ENCODE measurements around the gene GATA5. TPM values are rescaled to one million over a fixed set of nuclear protein-coding genes. Genes with fewer than 3 reads are reported as not detected.

GATA5 gene
- total RNA-seq, 1 experiment from 2014 or later: not detected

- no peak for TF ChIP-seq CTCF (IDR thresholded peaks at IDR 0.05 in 2 of 3, conservative IDR thresholded peaks at IDR 0.05 in 1 of 3; ENCODE audit: borderline replicate concordance in 1 of 3, insufficient read depth in 1 of 3, low read depth in 2 of 3, low read length in 2 of 3)
- no peak for TF ChIP-seq EZH2 (IDR thresholded peaks at IDR 0.05)
- TF ChIP-seq FOSL1 (IDR thresholded peaks at IDR 0.05; ENCODE audit: low read depth): no peak
- TF ChIP-seq ZBTB33 (IDR thresholded peaks at IDR 0.05; ENCODE audit: extremely low read depth, insufficient replicate concordance, low read length): no peak
- no peak for TF ChIP-seq SRF (IDR thresholded peaks at IDR 0.05; ENCODE audit: low read depth)
- TF ChIP-seq ZFX (IDR thresholded peaks at IDR 0.05): no peak
Measured at GRCh38 chr20:62464990-62465389, 10.8 kb downstream of the GATA5 start (continued).

GRCh38 chr20:62464425-62464770 lies 11.4 kb downstream of the GATA5 start:
- Histone ChIP-seq H3K4me2 (ENCODE audit: low read length) (no peak overlapping the region), H3K9ac (ENCODE audit: low read length) (no peak overlapping the region), H3K4me1 (ENCODE audit: control insufficient read depth in 1 of 2, insufficient read depth in 2 of 2, low read length in 2 of 2) (no peaks in the 10 kb centered on the region), H3K79me2 (ENCODE audit: insufficient read depth, low read length) (no peaks in the 10 kb centered on the region), H3K27me3 (ENCODE audit: insufficient read depth, low read length) (no peaks in the 10 kb centered on the region), H3K9me3 (ENCODE audit: control insufficient read depth in 1 of 2, insufficient read depth in 1 of 2, low read depth in 1 of 2, low read length in 2 of 2) (no peaks in the 10 kb centered on the region), H3K36me3 (ENCODE audit: control insufficient read depth in 1 of 2, insufficient read depth in 2 of 2, low read length in 2 of 2) (no peaks in the 10 kb centered on the region), H3K9me2 (ENCODE audit: insufficient read depth) (no peaks in the 10 kb centered on the region), H2AFZ (ENCODE audit: low read depth, low read length, poor library complexity, severe bottlenecking) (no peak overlapping the region), H3K4me3 (replicated peaks in 1 of 2; ENCODE audit: low read depth in 1 of 2, low read length in 2 of 2) (no peak overlapping the region), H4K20me1 (ENCODE audit: insufficient read depth) (no peaks in the 10 kb centered on the region), H3K27ac (ENCODE audit: low read depth, low read length) (no peak overlapping the region)
- ChIA-PET RAD21 (ENCODE audit: low non-redundant PET in 1 of 2, low total read pairs in 2 of 2, uncharacterized antibody in 2 of 2, unreplicated experiment in 2 of 2) (no interaction called here), POLR2A (no interaction called here), CTCF (no interaction called here)
- no peak for ATAC-seq
- no peak for DNase-seq (ENCODE audit: low read depth, low spot score)
- no TSS peak for BruUV-seq (replicated peaks)
- intact Hi-C loops (cut with micrococcal nuclease): no loop called here
- TF ChIP-seq YY1 (IDR thresholded peaks at IDR 0.05; ENCODE audit: extremely low read depth, insufficient replicate concordance, low read depth, low read length) (no peak), EGR1 (IDR thresholded peaks at IDR 0.05; ENCODE audit: low read depth) (no peak), CEBPB (IDR thresholded peaks at IDR 0.05; ENCODE audit: low read depth) (no peak), JUND (IDR thresholded peaks at IDR 0.05) (no peak), REST (IDR thresholded peaks at IDR 0.05; ENCODE audit: low read depth) (no peak), FOSL1 (IDR thresholded peaks at IDR 0.05; ENCODE audit: low read depth) (no peak), CBX3 (IDR thresholded peaks at IDR 0.05; ENCODE audit: low read depth) (no peak), TCF7L2 (IDR thresholded peaks at IDR 0.05; ENCODE audit: borderline replicate concordance, extremely low read depth, insufficient read depth, insufficient read length) (no peak), EZH2phosphoT487 (IDR thresholded peaks at IDR 0.05; ENCODE audit: borderline replicate concordance) (no peak), ZBTB33 (IDR thresholded peaks at IDR 0.05; ENCODE audit: extremely low read depth, insufficient replicate concordance, low read length) (no peak), POLR2AphosphoS5 (IDR thresholded peaks at IDR 0.05; ENCODE audit: low read depth, low read length) (no peak), SIN3A (IDR thresholded peaks at IDR 0.05; ENCODE audit: low read depth) (no peak), EZH2 (IDR thresholded peaks at IDR 0.05) (no peak), SRF (IDR thresholded peaks at IDR 0.05; ENCODE audit: low read depth) (no peak), ZFX (IDR thresholded peaks at IDR 0.05) (no peak)
